22Rv1 (cell line): Measurements from ENCODE around the gene OR2AT4.

ENCODE experiments used
- CTCF ChIP-seq: fragments of 450-650 bp; IDR thresholded peaks from 2 replicates; pipeline ENCODE4 v1.5.1; 2017; ENCODE audit warnings: mild to moderate bottlenecking
- ZFX ChIP-seq: fragments of 450-650 bp; IDR thresholded peaks from 2 replicates; pipeline ENCODE4 v1.6.1; 2017; ENCODE audit warnings: antibody characterized with exemption, borderline replicate concordance

GRCh38 chr11:75118577-75118976 lies 21.9 kb upstream of the OR2AT4 start:
- TF ChIP-seq CTCF = no peak
- no peak for TF ChIP-seq ZFX
